HG02938 (cell line): ENCODE results near the gene CEP63.
"Not testable (repeated sequence)": the region's sequence is repeated elsewhere in the genome, so short reads cannot be mapped to it uniquely, and the experiment has no call there.

Experiments
- ATAC-seq: cut with Tn5 transposase; IDR thresholded peaks from one replicate; pipeline ENCODE4 v1.9.1; 2021; ENCODE audit warnings: mild to moderate bottlenecking, moderate library complexity; ENCODE audit not compliant: unreplicated experiment

The CEP63 gene

DNA sequence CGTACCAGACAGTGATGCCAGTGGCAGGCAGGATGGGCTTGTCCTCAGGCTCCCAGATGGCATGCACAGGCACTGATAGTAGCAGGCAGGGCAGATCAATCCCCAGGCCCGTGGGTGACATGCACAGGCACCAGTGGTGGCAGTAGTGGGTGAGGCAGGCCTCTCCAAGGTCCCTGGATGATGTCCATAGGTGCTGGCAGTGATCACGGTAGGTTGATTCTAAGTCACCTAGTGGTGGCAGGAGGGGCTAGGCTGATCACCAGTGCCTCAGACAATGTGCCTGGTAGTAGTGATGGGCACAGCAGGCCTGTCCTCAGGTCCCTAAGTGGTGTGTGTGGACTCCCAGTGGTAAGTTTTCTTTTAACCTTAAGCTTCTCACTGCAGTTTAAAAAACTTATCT, 19.6 kb downstream of the CEP63 start:
- no peak for ATAC-seq

GRCh38 chr3:134511500-134511899, 25.6 kb downstream of the CEP63 start:
- ATAC-seq, result no peak

- ATAC-seq, result no peak
Measured at GRCh38 chr3:134516905-134517304, 31.0 kb downstream of the CEP63 start.

GRCh38 chr3:134517791-134518190, 31.9 kb downstream of the CEP63 start:
- ATAC-seq, result no peak

- no peak for ATAC-seq
Measured at GRCh38 chr3:134522541-134522940, 36.7 kb downstream of the CEP63 start.

GRCh38 chr3:134525293-134525692, 39.4 kb downstream of the CEP63 start:
- no peak for ATAC-seq

DNA sequence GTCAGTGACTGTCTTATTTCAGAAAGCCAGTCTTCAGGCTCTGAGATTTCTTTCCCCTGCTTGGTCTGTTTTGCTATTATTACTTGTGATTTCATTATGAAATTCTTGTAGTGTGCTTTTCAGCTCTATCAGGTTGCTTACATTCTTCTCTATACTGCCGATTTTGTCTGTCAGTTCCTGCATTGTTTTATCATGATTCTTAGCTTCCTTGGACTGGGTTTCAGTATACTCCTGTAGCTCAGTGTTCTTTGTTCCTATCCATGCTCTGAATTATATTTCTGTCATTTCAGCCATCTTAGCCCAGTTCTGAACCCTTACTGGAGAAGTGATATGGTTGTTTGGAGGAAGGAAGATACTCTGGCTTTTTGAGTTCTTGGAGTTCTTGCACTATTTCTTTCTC, 40.5 kb downstream of the CEP63 start:
- no peak for ATAC-seq

GRCh38 chr3:134527037-134527436, 41.2 kb downstream of the CEP63 start:
- ATAC-seq, result no peak

DNA sequence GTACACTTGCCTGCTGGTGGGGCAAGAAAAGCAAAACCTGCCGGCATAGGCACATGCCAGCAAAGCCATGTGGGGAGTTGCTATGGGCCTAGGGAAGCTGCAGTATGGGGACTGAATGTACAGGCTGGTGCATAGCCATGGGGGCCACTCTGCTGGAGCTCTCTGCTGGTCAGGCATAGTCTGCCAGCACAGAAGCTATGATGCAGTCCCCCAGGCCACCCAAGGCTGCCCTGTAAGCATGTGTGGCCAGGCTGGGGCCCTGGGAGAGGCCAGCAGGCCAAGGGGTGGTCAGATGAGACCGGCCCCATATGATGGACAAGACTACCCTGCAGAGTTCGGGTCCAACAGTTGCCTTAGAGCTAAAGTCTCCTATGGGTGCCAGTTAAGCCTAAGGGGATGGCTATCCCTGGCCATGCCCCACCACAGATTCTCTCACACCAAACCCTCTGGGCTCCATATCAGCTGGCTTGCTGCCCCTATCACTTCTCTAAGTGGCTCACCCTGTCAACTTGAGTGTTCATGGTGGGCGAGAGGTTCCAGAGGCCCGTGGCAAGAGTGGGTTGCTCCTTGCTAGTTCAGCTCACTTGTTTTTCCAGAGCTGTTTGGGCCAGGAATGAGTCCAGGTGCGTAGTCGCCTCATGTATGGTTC, 41.8 kb downstream of the CEP63 start:
- ATAC-seq, result no peak

GRCh38 chr3:134533493-134533892, 47.6 kb downstream of the CEP63 start:
- no peak for ATAC-seq

- no peak for ATAC-seq
Measured at GRCh38 chr3:134535186-134535970, 49.5 kb downstream of the CEP63 start.

GRCh38 chr3:134536781-134537180, 50.9 kb downstream of the CEP63 start:
- no peak for ATAC-seq

- ATAC-seq, result no peak
Measured at GRCh38 chr3:134542287-134542958, 56.6 kb downstream of the CEP63 start.

DNA sequence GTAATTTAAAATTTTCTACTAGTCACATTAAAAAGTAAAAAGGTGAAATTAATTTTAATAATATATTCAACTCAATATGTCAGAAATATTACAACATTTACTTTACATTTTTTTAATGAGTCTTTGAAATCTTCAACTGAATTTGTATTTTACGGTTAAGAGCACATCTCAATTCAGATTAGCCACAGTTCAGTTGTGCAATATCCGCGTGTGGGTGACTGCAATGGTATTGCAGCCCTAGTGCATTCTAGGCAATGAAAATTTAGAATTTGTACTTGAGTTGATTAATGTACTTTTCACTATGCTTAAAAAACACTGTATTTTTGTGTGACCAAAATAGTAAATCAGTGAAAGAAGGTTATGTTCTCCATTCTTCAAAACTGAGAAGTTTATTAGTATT, 57.3 kb downstream of the CEP63 start:
- no peak for ATAC-seq

DNA sequence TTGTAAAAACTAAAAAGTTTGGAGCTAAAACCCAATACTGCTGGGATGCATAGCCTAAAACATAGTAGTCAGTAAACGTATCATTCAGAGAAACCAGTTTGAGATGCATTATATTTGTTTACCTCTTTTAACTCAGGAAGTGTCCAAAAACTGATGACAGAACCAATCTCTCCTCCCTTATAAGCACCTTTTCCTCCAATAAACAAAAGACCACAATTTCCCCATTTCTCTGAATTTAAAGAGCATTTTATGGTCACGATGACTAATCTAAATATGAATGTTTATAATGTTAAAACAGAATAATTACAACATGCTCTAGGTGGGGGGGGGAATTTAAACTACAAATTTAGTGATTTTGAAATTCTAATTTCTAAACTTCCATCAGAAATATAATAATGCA, 58.5 kb downstream of the CEP63 start:
- ATAC-seq, result no peak

DNA sequence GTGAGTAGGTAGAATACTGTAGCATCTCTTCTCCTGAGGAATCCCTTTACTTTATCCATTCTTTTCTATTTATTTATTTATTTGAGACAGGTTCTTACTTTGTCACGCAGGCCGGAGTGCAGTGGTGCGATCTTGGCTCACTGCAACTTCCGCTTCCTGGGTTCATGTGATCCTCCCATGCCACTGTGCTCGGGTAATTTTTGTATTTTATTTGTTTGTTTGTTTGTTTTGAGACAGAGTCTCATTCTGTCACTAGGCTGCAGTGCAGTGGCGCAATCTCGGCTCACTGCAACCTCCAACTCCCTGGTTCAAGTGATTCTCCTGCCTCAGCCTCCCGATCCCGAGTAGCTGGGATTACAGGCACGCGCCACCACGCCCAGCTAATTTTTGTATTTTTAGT, 58.9 kb downstream of the CEP63 start:
- not testable (repeated sequence) for ATAC-seq

DNA sequence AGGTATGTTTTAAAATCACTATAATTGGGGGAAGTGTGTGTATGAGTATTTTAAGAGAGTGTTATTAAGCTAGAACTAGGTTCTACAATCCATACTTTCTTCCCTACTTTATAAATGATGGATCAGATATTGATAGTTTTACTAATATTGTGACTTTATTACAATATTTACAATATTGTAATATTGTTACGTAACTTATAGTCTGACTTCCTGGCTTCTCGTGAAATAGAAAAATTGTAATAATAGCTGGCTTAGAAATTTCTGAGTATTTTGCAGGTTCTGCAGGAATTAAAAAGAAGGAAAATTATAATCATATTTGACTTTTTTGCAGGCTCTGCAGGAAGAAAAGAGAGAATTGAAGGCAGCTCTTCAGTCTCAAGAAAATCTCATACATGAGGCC, 60.0 kb downstream of the CEP63 start:
- no peak for ATAC-seq

- ATAC-seq, result no peak
Measured at GRCh38 chr3:134552784-134553183, 66.9 kb downstream of the CEP63 start.

DNA sequence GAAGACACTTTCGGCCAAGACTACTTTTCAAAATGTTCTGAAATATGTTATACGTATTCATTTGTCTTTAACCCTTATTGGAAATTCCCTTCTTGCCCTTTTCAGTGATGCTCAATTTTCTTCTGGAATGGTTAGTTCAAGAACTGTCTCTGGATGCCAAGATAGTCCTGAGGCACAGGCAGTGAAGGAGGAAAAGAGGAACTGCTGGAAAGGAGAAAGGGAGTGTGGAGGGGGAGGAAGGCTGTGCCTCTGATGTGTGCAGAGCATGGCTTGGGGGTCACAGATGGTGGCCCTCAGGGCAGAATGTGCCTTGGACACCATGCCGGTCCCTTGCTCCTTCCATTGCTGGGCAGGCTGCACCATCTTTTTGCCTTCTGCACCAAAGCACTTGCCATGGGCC, 73.7 kb downstream of the CEP63 start:
- no peak for ATAC-seq

DNA sequence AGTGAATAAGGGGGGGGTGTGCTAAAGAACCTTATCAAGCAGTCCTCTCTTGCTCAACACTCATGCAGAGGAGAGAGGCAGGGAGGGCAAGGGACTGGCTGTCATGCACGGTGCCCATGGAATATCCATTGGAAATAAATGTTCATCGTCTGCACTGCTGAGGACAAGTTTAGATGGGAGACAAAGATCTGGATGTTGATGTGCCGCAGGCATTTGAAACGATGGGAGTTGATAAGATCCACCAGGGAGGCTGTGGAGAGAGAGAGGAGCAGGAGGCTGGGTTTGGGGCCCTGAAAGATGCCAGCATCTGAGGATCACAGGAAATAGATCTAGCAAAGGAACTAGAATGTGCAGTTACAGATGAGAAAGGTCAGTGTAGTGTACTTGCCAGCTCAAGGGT, 76.2 kb downstream of the CEP63 start:
- ATAC-seq, result no peak

- no peak for ATAC-seq
Measured at GRCh38 chr3:134563601-134564000, 77.7 kb downstream of the CEP63 start.

- no peak for ATAC-seq
Measured at GRCh38 chr3:134564991-134565390, 79.1 kb downstream of the CEP63 start.
